Body of pancreas (tissue), 4 donors: ENCODE results near the gene SP1.

ENCODE experiments used
- POLR2A ChIP-seq, 3 donors: fragments of 450-650 bp; IDR thresholded peaks; one replicate each; pipeline ENCODE4 v1.6.1; 2016; ENCODE audit warnings: antibody characterized with exemption in 3 of 3, mild to moderate bottlenecking in 2 of 3
- TF ChIP-seq, protein P1 (sequence below), 7 experiments: fragments of 450-650 bp in 4 of 7; fragments of 200-600 bp in 3 of 7; sonication (generic) in 3 of 7; IDR thresholded peaks; one replicate each; pipeline ENCODE4 v1.5.1; 2016 to 2019; ENCODE audit warnings: antibody characterized with exemption in 7 of 7

DNA sequence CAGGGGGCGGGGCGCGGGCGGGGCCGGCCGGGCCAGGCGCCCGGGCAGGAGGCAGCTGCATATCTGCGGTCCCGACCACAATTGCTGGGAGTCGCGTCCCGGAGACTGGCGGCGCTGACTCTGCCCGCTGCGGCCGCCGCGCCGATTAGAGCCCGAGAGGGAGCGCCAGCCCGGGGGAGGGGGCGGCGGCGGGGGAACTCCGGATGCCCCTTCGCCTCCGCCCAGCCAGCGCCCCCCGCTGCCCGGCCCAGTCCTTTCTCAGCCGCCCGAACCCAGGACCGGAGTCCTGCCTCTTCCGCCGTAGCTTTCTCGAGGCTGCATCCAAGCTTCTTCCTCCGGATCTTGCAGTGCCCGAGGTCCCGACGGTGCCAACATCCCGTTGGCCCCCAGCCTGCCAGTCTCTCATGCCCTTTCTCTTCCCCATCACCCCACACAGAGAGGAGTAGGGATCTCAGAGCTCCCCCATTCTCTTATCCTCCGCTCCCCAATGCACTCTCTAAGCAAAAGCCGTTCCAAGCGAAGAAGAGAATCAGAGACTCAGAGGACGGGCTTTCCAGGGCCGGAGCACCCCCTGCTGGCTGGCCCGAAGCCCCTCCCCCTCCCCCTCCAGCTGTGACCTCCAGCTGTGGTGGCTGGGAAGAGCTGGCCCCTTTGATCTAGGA is 35.0 kb upstream of the SP1 start:
- TF ChIP-seq, protein P1, sequence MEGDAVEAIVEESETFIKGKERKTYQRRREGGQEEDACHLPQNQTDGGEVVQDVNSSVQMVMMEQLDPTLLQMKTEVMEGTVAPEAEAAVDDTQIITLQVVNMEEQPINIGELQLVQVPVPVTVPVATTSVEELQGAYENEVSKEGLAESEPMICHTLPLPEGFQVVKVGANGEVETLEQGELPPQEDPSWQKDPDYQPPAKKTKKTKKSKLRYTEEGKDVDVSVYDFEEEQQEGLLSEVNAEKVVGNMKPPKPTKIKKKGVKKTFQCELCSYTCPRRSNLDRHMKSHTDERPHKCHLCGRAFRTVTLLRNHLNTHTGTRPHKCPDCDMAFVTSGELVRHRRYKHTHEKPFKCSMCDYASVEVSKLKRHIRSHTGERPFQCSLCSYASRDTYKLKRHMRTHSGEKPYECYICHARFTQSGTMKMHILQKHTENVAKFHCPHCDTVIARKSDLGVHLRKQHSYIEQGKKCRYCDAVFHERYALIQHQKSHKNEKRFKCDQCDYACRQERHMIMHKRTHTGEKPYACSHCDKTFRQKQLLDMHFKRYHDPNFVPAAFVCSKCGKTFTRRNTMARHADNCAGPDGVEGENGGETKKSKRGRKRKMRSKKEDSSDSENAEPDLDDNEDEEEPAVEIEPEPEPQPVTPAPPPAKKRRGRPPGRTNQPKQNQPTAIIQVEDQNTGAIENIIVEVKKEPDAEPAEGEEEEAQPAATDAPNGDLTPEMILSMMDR (IDR thresholded peaks at IDR 0.05), result peak; percentile 55 to 82 (median 70)
- TF ChIP-seq POLR2A (IDR thresholded peaks at IDR 0.05), result peak in 2 of 3 donors; percentile 19 to 21
